Right lobe of liver (tissue), 4 donors: ENCODE measurements around the gene COQ6.

Experiments used
- POLR2A ChIP-seq: fragments of 450-650 bp; IDR thresholded peaks from one replicate; pipeline ENCODE4 v1.6.1; 2017; ENCODE audit warnings: antibody characterized with exemption, mild to moderate bottlenecking
- TF ChIP-seq, protein P1 (sequence below), 4 donors: fragments of 200-600 bp in 3 of 4; fragments of 450-650 bp in 1 of 4; IDR thresholded peaks; one replicate each; pipeline versions ENCODE4 v1.5.1 to v1.8.0; 2016 to 2022; ENCODE audit warnings: antibody characterized with exemption in 4 of 4, mild to moderate bottlenecking in 2 of 4
- donor health status: DM: no; HTN: no; CAD: no.
- donor health status: DM: no; HTN: no; CAD: no.
- donor health status: DM: no; HTN: yes; CAD: no.

- TF ChIP-seq, protein P1, sequence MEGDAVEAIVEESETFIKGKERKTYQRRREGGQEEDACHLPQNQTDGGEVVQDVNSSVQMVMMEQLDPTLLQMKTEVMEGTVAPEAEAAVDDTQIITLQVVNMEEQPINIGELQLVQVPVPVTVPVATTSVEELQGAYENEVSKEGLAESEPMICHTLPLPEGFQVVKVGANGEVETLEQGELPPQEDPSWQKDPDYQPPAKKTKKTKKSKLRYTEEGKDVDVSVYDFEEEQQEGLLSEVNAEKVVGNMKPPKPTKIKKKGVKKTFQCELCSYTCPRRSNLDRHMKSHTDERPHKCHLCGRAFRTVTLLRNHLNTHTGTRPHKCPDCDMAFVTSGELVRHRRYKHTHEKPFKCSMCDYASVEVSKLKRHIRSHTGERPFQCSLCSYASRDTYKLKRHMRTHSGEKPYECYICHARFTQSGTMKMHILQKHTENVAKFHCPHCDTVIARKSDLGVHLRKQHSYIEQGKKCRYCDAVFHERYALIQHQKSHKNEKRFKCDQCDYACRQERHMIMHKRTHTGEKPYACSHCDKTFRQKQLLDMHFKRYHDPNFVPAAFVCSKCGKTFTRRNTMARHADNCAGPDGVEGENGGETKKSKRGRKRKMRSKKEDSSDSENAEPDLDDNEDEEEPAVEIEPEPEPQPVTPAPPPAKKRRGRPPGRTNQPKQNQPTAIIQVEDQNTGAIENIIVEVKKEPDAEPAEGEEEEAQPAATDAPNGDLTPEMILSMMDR (IDR thresholded peaks at IDR 0.05) = no peak
- no peak for TF ChIP-seq POLR2A
Observed at GRCh38 chr14:73924337-73924736, 25.8 kb upstream of the COQ6 start.
